Stomach (tissue), 9 donors: ENCODE measurements around the gene APOL4. TPM values are rescaled to one million over a fixed set of nuclear protein-coding genes. Genes with fewer than 3 reads are reported as not detected.

Experiments used
- DNase-seq, 2 donors: peaks; one replicate each; pipeline versions ENCODE4 v3.0.0 to v3.0.0-alpha.2; 2013 to 2019
- H3K27ac ChIP-seq, 5 donors: fragments of 200-600 bp in 4 of 5; sonication (generic) in 4 of 5; one replicate each; pipeline ENCODE4 v1.5.1; 2013 to 2019; ENCODE audit warnings: mild to moderate bottlenecking in 1 of 5, moderate library complexity in 1 of 5
- H3K27me3 ChIP-seq, 3 donors: fragments of 200-600 bp; sonication (generic); one replicate each; pipeline ENCODE4 v1.5.1; 2017 to 2019; ENCODE audit warnings: mixed run types in 1 of 3
- H3K36me3 ChIP-seq, 4 donors: fragments of 200-600 bp; sonication (generic); 1 replicate in 3 of 4; 2 replicates in 1 of 4; pipeline ENCODE4 v1.5.1; 2016 to 2019
- H3K4me1 ChIP-seq, 4 donors: fragments of 200-600 bp; sonication (generic); one replicate each; pipeline ENCODE4 v1.5.1; 2016 to 2019
- H3K4me3 ChIP-seq, 4 donors: fragments of 200-600 bp; sonication (generic) in 3 of 4; one replicate each; pipeline ENCODE4 v1.5.1; 2016 to 2019; ENCODE audit warnings: mild to moderate bottlenecking in 1 of 4
- H3K9me3 ChIP-seq, 4 donors: fragments of 200-600 bp; sonication (generic); one replicate each; pipeline ENCODE4 v1.5.1; 2016 to 2019
- CTCF ChIP-seq, 7 experiments: fragments of 450-650 bp in 4 of 7; fragments of 200-600 bp in 3 of 7; sonication (generic) in 3 of 7; IDR thresholded peaks; one replicate each; pipeline ENCODE4 v1.5.1; 2016 to 2019; ENCODE audit warnings: antibody characterized with exemption in 7 of 7, control low read depth in 2 of 7, mild to moderate bottlenecking in 1 of 7
- EP300 ChIP-seq: sonication (generic); formaldehyde crosslinking; IDR thresholded peaks from one replicate; pipeline ENCODE4 v1.6.1; 2017; ENCODE audit warnings: antibody characterized with exemption
- POLR2A ChIP-seq, 4 donors: fragments of 450-650 bp; IDR thresholded peaks; one replicate each; pipeline ENCODE4 v1.6.1; 2016; ENCODE audit warnings: antibody characterized with exemption in 4 of 4, control low read depth in 2 of 4, mild to moderate bottlenecking in 1 of 4, moderate library complexity in 1 of 4
- POLR2AphosphoS5 ChIP-seq, 3 donors: sonication (generic); formaldehyde crosslinking; IDR thresholded peaks; one replicate each; pipeline ENCODE4 v1.6.1; 2016; ENCODE audit warnings: antibody characterized with exemption in 3 of 3
- WGBS, 5 donors: extraction: QIAGEN DNeasy Blood & Tissue Kit in 3 of 5; methylation state at CpG; one replicate each; pipeline versions ENCODE4 v1.1.5 to v1.1.7; 2013 to 2018; 5-methylcytosine and 5-hydroxymethylcytosine counted together
- intact Hi-C: fragments of 100-400 bp; cut with DNase I; formaldehyde crosslinking; loops from one replicate; pipeline ENCODE4 v1.15.1; 2023; ENCODE audit warnings: low total_unique reads
- polyA plus RNA-seq, 3 donors: library from polyadenylated mRNA; stranded (reverse); fragments of 200-250 nt; gene quantifications; one replicate each; pipeline ENCODE4 v1.2.3, GENCODE V29; 2013
- total RNA-seq, 5 donors: library from RNA; depleted of rRNA; stranded (reverse); fragments of >200 nt; gene quantifications; one replicate each; pipeline versions ENCODE4 v1.1.0 to v1.2.3, GENCODE V29; 2014 to 2016
- donor health status: healthy with polysubstance abuse.
- donor health status: Bipolar disorder and iron deficiency.
- donor health status: healthy.

APOL4 gene
- total and polyA plus RNA-seq, 8 donors, result 1.2 to 13.2 (median 8.9) TPM; not detected in 2

GRCh38 chr22:36147196-36147791 is 54.3 kb downstream of the APOL4 start:
- no peak for TF ChIP-seq POLR2AphosphoS5 (IDR thresholded peaks at IDR 0.05)
- TF ChIP-seq POLR2A (IDR thresholded peaks at IDR 0.05), result no peak
- no peak overlapping the region for H3K4me3 ChIP-seq
- peaks cover 8 to 53% (median 22%) of the 10 kb centered on the region in 4 donors for H3K4me1 ChIP-seq
- 71 to 80% (median 76%) methylated on average over 8 of the region's 8 CpGs for WGBS, 5 donors
- H3K27ac ChIP-seq, result peak overlapping the region in 2 of 5 donors; percentile 13 to 46
- peaks cover 0 to 56% (median 29%) of the 10 kb centered on the region in 4 donors for H3K36me3 ChIP-seq
- intact Hi-C loops, result loop anchor here (5.0 kb wide), 1 partner anchor 35 kb away; no protein-coding TSS in a partner anchor
- no peaks in the 10 kb centered on the region for H3K9me3 ChIP-seq
- DNase-seq, result no peak
- no peaks in the 10 kb centered on the region for H3K27me3 ChIP-seq

- H3K9me3 ChIP-seq, result no peaks in the 10 kb centered on the region
- peak overlapping the region in 2 of 5 donors; percentile 8 to 34 for H3K27ac ChIP-seq
- H3K4me3 ChIP-seq, result no peak overlapping the region
- peaks cover 0 to 70% (median 42%) of the 10 kb centered on the region in 4 donors for H3K36me3 ChIP-seq
- intact Hi-C loops, result loop anchor here (5.0 kb wide), 1 partner anchor 36 kb away; no protein-coding TSS in a partner anchor
- no peaks in the 10 kb centered on the region for H3K27me3 ChIP-seq
- peaks cover 7 to 41% (median 17%) of the 10 kb centered on the region in 4 donors for H3K4me1 ChIP-seq
- TF ChIP-seq EP300, result no peak
- no peak for TF ChIP-seq CTCF (IDR thresholded peaks at IDR 0.05)
- TF ChIP-seq POLR2A (IDR thresholded peaks at IDR 0.05), result no peak
- no peak for TF ChIP-seq POLR2AphosphoS5 (IDR thresholded peaks at IDR 0.05)
- WGBS, 5 donors, result 45 to 71% (median 69%) methylated on average over 3 to 4 of the region's 4 CpGs
- no peak for DNase-seq
Observed at GRCh38 chr22:36145881-36146280, 55.7 kb downstream of the APOL4 start.

GRCh38 chr22:36144886-36145541 is 56.6 kb downstream of the APOL4 start:
- peak overlapping the region in 3 of 5 donors; percentile 8 to 46 (median 34) for H3K27ac ChIP-seq
- 50 to 57% (median 53%) methylated on average over 12 of the region's 12 CpGs for WGBS, 5 donors
- H3K9me3 ChIP-seq, result no peaks in the 10 kb centered on the region
- H3K4me3 ChIP-seq, result no peak overlapping the region
- H3K27me3 ChIP-seq, result no peaks in the 10 kb centered on the region
- TF ChIP-seq POLR2AphosphoS5 (IDR thresholded peaks at IDR 0.05), result peak in 1 of 3 donors; percentile 58
- TF ChIP-seq POLR2A (IDR thresholded peaks at IDR 0.05), result no peak
- peak in 5 of 7 experiments; percentile 59 to 80 (median 71) for TF ChIP-seq CTCF (IDR thresholded peaks at IDR 0.05)
- no peak for TF ChIP-seq EP300
- intact Hi-C loops, result loop anchor here (5.0 kb wide), 1 partner anchor 37 kb away; no protein-coding TSS in a partner anchor
- DNase-seq, result peak; percentile 70 to 88
- H3K4me1 ChIP-seq, result peaks cover 3 to 33% (median 14%) of the 10 kb centered on the region in 4 donors
- peaks cover 0 to 79% (median 51%) of the 10 kb centered on the region in 4 donors for H3K36me3 ChIP-seq

GRCh38 chr22:36143956-36144355 is 57.7 kb downstream of the APOL4 start:
- Histone ChIP-seq H3K4me1 (peaks cover 3 to 25% (median 11%) of the 10 kb centered on the region in 4 donors), H3K27me3 (no peaks in the 10 kb centered on the region), H3K27ac (no peak overlapping the region), H3K4me3 (no peak overlapping the region), H3K9me3 (no peaks in the 10 kb centered on the region), H3K36me3 (peaks cover 0 to 74% (median 48%) of the 10 kb centered on the region in 4 donors)
- 63 to 81% (median 72%) methylated on average over 4 of the region's 4 CpGs for WGBS, 5 donors
- no peak for TF ChIP-seq CTCF (IDR thresholded peaks at IDR 0.05)
- TF ChIP-seq POLR2A (IDR thresholded peaks at IDR 0.05), result no peak
- no peak for TF ChIP-seq EP300
- no peak for TF ChIP-seq POLR2AphosphoS5 (IDR thresholded peaks at IDR 0.05)
- intact Hi-C loops, result no loop called here
- DNase-seq, result no peak
